ENCODE data around the gene ATOX1. TPM values are rescaled to one million over a fixed set of nuclear protein-coding genes. Genes with fewer than 3 reads are reported as not detected.
A peak's percentile ranks its signal among the peaks of the same experiment; 100 is the strongest.

The ATOX1 gene
- total RNA-seq, 1 donor from 2014 or later, result 179 TPM

DNA sequence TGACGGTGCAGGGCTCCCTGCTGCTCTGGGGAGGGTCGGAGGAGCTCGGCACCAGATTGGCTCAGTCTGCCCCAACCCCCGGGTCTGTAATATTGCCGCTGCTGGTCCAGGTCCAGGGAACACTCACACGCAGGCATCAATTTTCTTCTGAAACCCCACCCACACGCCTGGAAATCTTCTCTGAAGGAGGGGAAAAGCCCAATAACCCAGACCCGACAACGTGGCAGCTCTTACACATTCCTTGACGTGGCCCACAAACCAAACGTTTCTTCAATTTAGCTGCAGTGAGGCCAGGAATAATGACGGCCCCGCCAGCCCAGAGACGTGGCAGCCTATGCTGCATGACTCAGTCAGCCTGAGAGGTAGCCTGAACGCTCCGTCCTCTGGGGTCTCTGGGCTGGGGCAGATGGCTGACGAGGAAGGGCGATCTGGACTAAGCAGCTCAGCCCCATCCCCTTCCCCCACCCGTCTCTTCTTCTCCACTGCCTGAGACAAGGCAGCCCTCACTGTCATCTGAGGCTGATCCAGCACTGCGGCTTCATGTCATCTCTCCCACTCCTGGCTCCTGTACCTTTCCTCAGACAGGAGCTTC lies 61.9 kb downstream of the ATOX1 start:
- intact Hi-C loops (cut with DNase I), result loop anchor here (1.0 to 5.0 kb wide), 2 partner anchors 9 to 34 kb away; no protein-coding TSS in a partner anchor
- H3K27me3 ChIP-seq, result no peaks in the 10 kb centered on the region
- H3K4me1 ChIP-seq, result peaks cover 0 to 37% of the 10 kb centered on the region in 2 donors
- no peaks in the 10 kb centered on the region for H3K9me3 ChIP-seq
- peak; percentile 66 to 93 for DNase-seq (ENCODE audit: low spot score in 2 of 2)
- H3K4me3 ChIP-seq, result peak overlapping the region; percentile 5 to 20
- TF ChIP-seq, protein P1, sequence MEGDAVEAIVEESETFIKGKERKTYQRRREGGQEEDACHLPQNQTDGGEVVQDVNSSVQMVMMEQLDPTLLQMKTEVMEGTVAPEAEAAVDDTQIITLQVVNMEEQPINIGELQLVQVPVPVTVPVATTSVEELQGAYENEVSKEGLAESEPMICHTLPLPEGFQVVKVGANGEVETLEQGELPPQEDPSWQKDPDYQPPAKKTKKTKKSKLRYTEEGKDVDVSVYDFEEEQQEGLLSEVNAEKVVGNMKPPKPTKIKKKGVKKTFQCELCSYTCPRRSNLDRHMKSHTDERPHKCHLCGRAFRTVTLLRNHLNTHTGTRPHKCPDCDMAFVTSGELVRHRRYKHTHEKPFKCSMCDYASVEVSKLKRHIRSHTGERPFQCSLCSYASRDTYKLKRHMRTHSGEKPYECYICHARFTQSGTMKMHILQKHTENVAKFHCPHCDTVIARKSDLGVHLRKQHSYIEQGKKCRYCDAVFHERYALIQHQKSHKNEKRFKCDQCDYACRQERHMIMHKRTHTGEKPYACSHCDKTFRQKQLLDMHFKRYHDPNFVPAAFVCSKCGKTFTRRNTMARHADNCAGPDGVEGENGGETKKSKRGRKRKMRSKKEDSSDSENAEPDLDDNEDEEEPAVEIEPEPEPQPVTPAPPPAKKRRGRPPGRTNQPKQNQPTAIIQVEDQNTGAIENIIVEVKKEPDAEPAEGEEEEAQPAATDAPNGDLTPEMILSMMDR (IDR thresholded peaks at IDR 0.05), result no peak
- peak overlapping the region; percentile 91 to 98 for H3K27ac ChIP-seq
- no peaks in the 10 kb centered on the region for H3K36me3 ChIP-seq

DNA sequence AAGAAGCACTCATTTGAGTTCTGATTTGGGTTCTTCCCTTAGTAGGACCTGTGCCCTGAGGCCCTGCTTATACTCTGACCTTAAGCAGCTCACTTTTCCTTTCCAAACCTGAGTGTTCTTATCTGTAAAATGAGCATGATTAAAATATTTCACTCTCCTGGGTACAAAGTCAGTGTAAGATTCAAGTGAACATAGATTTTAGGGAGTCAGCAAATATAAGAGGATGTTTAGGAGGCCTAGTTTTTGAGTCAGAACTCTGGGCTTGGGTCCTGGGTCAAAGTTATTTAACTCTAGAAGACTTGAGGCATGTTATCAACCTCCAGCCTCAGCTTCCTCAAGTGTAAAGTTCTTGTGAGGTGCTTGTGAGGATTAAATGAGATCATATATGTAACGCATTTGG lies 63.0 kb downstream of the ATOX1 start:
- intact Hi-C loops (cut with DNase I), result loop anchor here (5.0 kb wide), 1 partner anchor 33 kb away; no protein-coding TSS in a partner anchor
- no peaks in the 10 kb centered on the region for H3K36me3 ChIP-seq
- no peak for DNase-seq (ENCODE audit: low spot score in 2 of 2)

DNA sequence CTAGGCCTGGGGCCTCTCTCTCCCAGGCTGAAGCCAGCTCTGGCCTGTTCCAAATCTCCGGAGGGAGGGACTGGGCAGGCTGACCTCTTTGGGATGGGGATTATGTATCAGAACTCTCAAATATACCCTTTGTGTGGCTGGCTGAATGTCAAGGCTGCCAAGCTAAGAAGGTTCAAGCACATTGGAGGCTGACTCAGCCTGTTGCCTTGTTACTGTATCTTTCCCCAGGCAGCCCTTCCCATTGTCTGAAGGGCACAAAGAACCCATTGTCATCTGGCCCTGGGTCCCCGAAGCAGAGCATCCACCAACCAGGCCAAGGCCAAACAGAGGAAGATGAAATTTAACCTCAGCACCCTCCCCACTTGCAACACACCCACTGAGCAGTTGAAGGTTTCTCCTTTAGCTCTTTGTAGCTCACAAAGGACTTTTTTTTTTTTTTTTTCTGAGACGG lies 64.4 kb downstream of the ATOX1 start:
- no peaks in the 10 kb centered on the region for H3K36me3 ChIP-seq
- intact Hi-C loops (cut with DNase I), result no loop called here
- H3K4me3 ChIP-seq, result no peak overlapping the region
- H3K4me1 ChIP-seq, result peaks cover 0 to 26% of the 10 kb centered on the region in 2 donors
- peak overlapping the region in 1 of 2 donors; percentile 32 for H3K27ac ChIP-seq
- H3K9me3 ChIP-seq, result no peaks in the 10 kb centered on the region
- TF ChIP-seq, protein P1 (IDR thresholded peaks at IDR 0.05), result no peak
- no peaks in the 10 kb centered on the region for H3K27me3 ChIP-seq
- DNase-seq (ENCODE audit: low spot score in 2 of 2), result peak in 1 of 2 donors; percentile 39

More for the DNA sequence above, 63.0 kb downstream of the ATOX1 start:
- Histone ChIP-seq H3K27me3 (no peaks in the 10 kb centered on the region), H3K27ac (peak overlapping the region; percentile 91 to 98), H3K9me3 (no peaks in the 10 kb centered on the region), H3K4me3 (no peak overlapping the region), H3K4me1 (peaks cover 0 to 37% of the 10 kb centered on the region in 2 donors)
- TF ChIP-seq, protein P1 (IDR thresholded peaks at IDR 0.05), result no peak

Other genes with a start within 250 kb of the ATOX1 start
- gene FAT2, start 167.3 kb downstream of the ATOX1 start, total RNA-seq, result not detected
- gene SPARC, start 71.7 kb downstream of the ATOX1 start, total RNA-seq, result 935 TPM
- gene G3BP1, start 13.3 kb upstream of the ATOX1 start, total RNA-seq, result 138 TPM
- gene GLRA1, start 166.2 kb upstream of the ATOX1 start, total RNA-seq, result not detected

All from ascending aorta (tissue), 2 donors.